Natural killer cell (primary cell): ENCODE data around the gene CAMK4. TPM values are rescaled to one million over a fixed set of nuclear protein-coding genes. Genes with fewer than 3 reads are reported as not detected.

Experiments
- ATAC-seq, 3 donors: fragments of 150-1000 bp in 2 of 3; fragments of 200-7000 bp in 1 of 3; cut with Tn5 transposase; 1 replicate in 1 of 3; 2 replicates in 2 of 3; pipeline ENCODE4 v1.10.0; 2021; ENCODE audit warnings: mild to moderate bottlenecking in 2 of 3, moderate library complexity in 2 of 3
- DNase-seq, 2 donors: peaks; one replicate each; pipeline versions ENCODE4 v3.0.0 to v3.0.0-alpha.2; 2013 to 2021; ENCODE audit warnings: mixed read lengths in 1 of 2
- H3K27ac ChIP-seq: one replicate; pipeline ENCODE4 v1.5.1; 2013; ENCODE audit warnings: mild to moderate bottlenecking, low read length
- H3K27me3 ChIP-seq: one replicate; pipeline ENCODE4 v1.6.1; 2013; ENCODE audit warnings: low read length; ENCODE audit not compliant: control insufficient read depth, insufficient read depth
- H3K36me3 ChIP-seq: one replicate; pipeline ENCODE4 v1.6.1; 2013; ENCODE audit warnings: low read length; ENCODE audit not compliant: control insufficient read depth, insufficient read depth
- H3K4me1 ChIP-seq: one replicate; pipeline ENCODE4 v1.6.1; 2013; ENCODE audit warnings: low read length; ENCODE audit not compliant: control insufficient read depth, insufficient read depth
- H3K4me3 ChIP-seq: one replicate; pipeline ENCODE4 v1.5.1; 2013; ENCODE audit warnings: low read length
- H3K9me3 ChIP-seq: one replicate; pipeline ENCODE4 v1.6.1; 2013; ENCODE audit warnings: low read length; ENCODE audit not compliant: control insufficient read depth, insufficient read depth
- H3K27ac Mint-ChIP-seq, 2 donors: one replicate each; pipeline ENCODE4 v1.8.0; 2022; ENCODE audit warnings: mild to moderate bottlenecking in 2 of 2, mixed read lengths in 2 of 2, moderate library complexity in 1 of 2
- H3K27me3 Mint-ChIP-seq, 2 donors: one replicate each; pipeline ENCODE4 v1.8.0; 2022; ENCODE audit warnings: low read depth in 2 of 2, mixed read lengths in 2 of 2
- H3K36me3 Mint-ChIP-seq: one replicate; pipeline ENCODE4 v1.8.0; 2022; ENCODE audit warnings: mixed read lengths
- H3K4me1 Mint-ChIP-seq, 2 donors: one replicate each; pipeline ENCODE4 v1.8.0; 2022; ENCODE audit warnings: mixed read lengths in 2 of 2
- H3K4me3 Mint-ChIP-seq: one replicate; pipeline ENCODE4 v1.8.0; 2022; ENCODE audit warnings: mild to moderate bottlenecking, moderate library complexity, mixed read lengths
- H3K9me3 Mint-ChIP-seq, 2 donors: one replicate each; pipeline ENCODE4 v1.8.0; 2022; ENCODE audit warnings: mixed read lengths in 2 of 2
- CTCF ChIP-seq: fragments of 200-600 bp; IDR thresholded peaks from one replicate; pipeline ENCODE4 v1.8.0; 2022; ENCODE audit warnings: antibody characterized with exemption
- WGBS: methylation state at CpG from one replicate; pipeline ENCODE4 v1.1.7; 2013; ENCODE audit warnings: missing lambda C conversion rate; ENCODE audit not compliant: insufficient coverage; 5-methylcytosine and 5-hydroxymethylcytosine counted together
- intact Hi-C: fragments of 100-400 bp; cut with micrococcal nuclease; formaldehyde crosslinking; loops from one replicate; pipeline ENCODE4 v1.14.2; 2022
- total RNA-seq, 4 donors: library from RNA; stranded (reverse); fragments of 120-200 nt in 1 of 4; gene quantifications; one replicate each; pipeline versions ENCODE4 v1.2.3 to v1.2.4, GENCODE V29; 2013 to 2022

The CAMK4 gene
- total RNA-seq, 3 donors from 2014 or later (not counting 1 experiment from before 2014, with no cell fraction given): 0.80 to 7.9 (median 7.2) TPM

- no peaks in the 10 kb centered on the region for H3K36me3 ChIP-seq
- TF ChIP-seq CTCF: no peak
- no peaks in the 10 kb centered on the region for H3K27me3 ChIP-seq
- H3K4me1 Mint-ChIP-seq: no peaks in the 10 kb centered on the region
- no peak overlapping the region for H3K4me3 Mint-ChIP-seq
- intact Hi-C loops: no loop called here
- no peaks in the 10 kb centered on the region for H3K4me1 ChIP-seq
- H3K27me3 Mint-ChIP-seq: no peaks in the 10 kb centered on the region
- H3K36me3 Mint-ChIP-seq: no peaks in the 10 kb centered on the region
- ATAC-seq (no peak), DNase-seq (no peak)
- H3K4me3 ChIP-seq: no peak overlapping the region
- H3K27ac ChIP-seq: no peak overlapping the region
- no peak overlapping the region for H3K27ac Mint-ChIP-seq
- no peaks in the 10 kb centered on the region for H3K9me3 ChIP-seq
- peaks cover 1 to 3% of the 10 kb centered on the region in 2 donors for H3K9me3 Mint-ChIP-seq
Observed at GRCh38 chr5:111379391-111379816, 155.2 kb downstream of the CAMK4 start.

- peaks cover 0 to 2% of the 10 kb centered on the region in 2 donors for H3K9me3 Mint-ChIP-seq
- H3K27me3 Mint-ChIP-seq: no peaks in the 10 kb centered on the region
- no peak overlapping the region for H3K27ac Mint-ChIP-seq
- H3K36me3 Mint-ChIP-seq: no peaks in the 10 kb centered on the region
- H3K4me1 Mint-ChIP-seq: no peaks in the 10 kb centered on the region
- DNase-seq (no peak), ATAC-seq (no peak)
- H3K4me3 ChIP-seq: no peak overlapping the region
- no peak overlapping the region for H3K4me3 Mint-ChIP-seq
- intact Hi-C loops: no loop called here
- no peaks in the 10 kb centered on the region for H3K4me1 ChIP-seq
- no peaks in the 10 kb centered on the region for H3K27me3 ChIP-seq
- H3K27ac ChIP-seq: no peak overlapping the region
- WGBS: 92% methylated on average over 6 of the region's 6 CpGs
- TF ChIP-seq CTCF: no peak
- no peaks in the 10 kb centered on the region for H3K36me3 ChIP-seq
- no peaks in the 10 kb centered on the region for H3K9me3 ChIP-seq
Observed at GRCh38 chr5:111383288-111383970, 159.2 kb downstream of the CAMK4 start.

GRCh38 chr5:111384220-111384619 lies 160.0 kb downstream of the CAMK4 start:
- H3K4me3 Mint-ChIP-seq: no peak overlapping the region
- intact Hi-C loops: no loop called here
- no peak for ATAC-seq
- no peak overlapping the region for H3K27ac Mint-ChIP-seq
- H3K27me3 Mint-ChIP-seq: no peaks in the 10 kb centered on the region
- 24% methylated on average over 3 of the region's 3 CpGs for WGBS
- no peak for TF ChIP-seq CTCF
- DNase-seq: no peak
- Histone ChIP-seq H3K4me3 (no peak overlapping the region), H3K27ac (no peak overlapping the region), H3K27me3 (no peaks in the 10 kb centered on the region), H3K9me3 (no peaks in the 10 kb centered on the region), H3K36me3 (no peaks in the 10 kb centered on the region), H3K4me1 (no peaks in the 10 kb centered on the region)
- no peaks in the 10 kb centered on the region for H3K4me1 Mint-ChIP-seq
- H3K36me3 Mint-ChIP-seq: no peaks in the 10 kb centered on the region
- peaks cover 0 to 2% of the 10 kb centered on the region in 2 donors for H3K9me3 Mint-ChIP-seq

- no peaks in the 10 kb centered on the region for H3K27me3 Mint-ChIP-seq
- no peaks in the 10 kb centered on the region for H3K36me3 Mint-ChIP-seq
- no peaks in the 10 kb centered on the region for H3K27me3 ChIP-seq
- H3K9me3 ChIP-seq: no peaks in the 10 kb centered on the region
- H3K27ac ChIP-seq: no peak overlapping the region
- intact Hi-C loops: no loop called here
- no peak overlapping the region for H3K4me3 ChIP-seq
- no peaks in the 10 kb centered on the region for H3K36me3 ChIP-seq
- H3K4me1 Mint-ChIP-seq: no peaks in the 10 kb centered on the region
- no peaks in the 10 kb centered on the region for H3K4me1 ChIP-seq
- no peak for ATAC-seq
- TF ChIP-seq CTCF: no peak
- no peak overlapping the region for H3K27ac Mint-ChIP-seq
- no peak for DNase-seq
- peaks cover 0 to 2% of the 10 kb centered on the region in 2 donors for H3K9me3 Mint-ChIP-seq
- no peak overlapping the region for H3K4me3 Mint-ChIP-seq
Observed at GRCh38 chr5:111385051-111385450, 160.9 kb downstream of the CAMK4 start.
